HG02938 (cell line): ENCODE data around the gene TNNI2.
"Not testable (repeated sequence)": the region's sequence is repeated elsewhere in the genome, so short reads cannot be mapped to it uniquely, and the experiment has no call there.

Source experiments
- ATAC-seq: cut with Tn5 transposase; IDR thresholded peaks from one replicate; pipeline ENCODE4 v1.9.1; 2021; ENCODE audit warnings: mild to moderate bottlenecking, moderate library complexity; ENCODE audit not compliant: unreplicated experiment

TNNI2 gene

GRCh38 chr11:1883346-1884302 lies 44.8 kb downstream of the TNNI2 start:
- ATAC-seq = no peak

- no peak for ATAC-seq
These were observed 45.5 kb downstream of the TNNI2 start for GRCh38 chr11:1884303-1884700.

GRCh38 chr11:1886551-1886950 lies 47.8 kb downstream of the TNNI2 start:
- not testable (repeated sequence) for ATAC-seq

GRCh38 chr11:1887451-1888346 lies 48.9 kb downstream of the TNNI2 start:
- ATAC-seq = no peak

- ATAC-seq = no peak
These were observed 49.6 kb downstream of the TNNI2 start for GRCh38 chr11:1888347-1888753.

- ATAC-seq = no peak
These were observed 50.0 kb downstream of the TNNI2 start for GRCh38 chr11:1888811-1889210.

GRCh38 chr11:1889224-1889930 lies 50.6 kb downstream of the TNNI2 start:
- ATAC-seq = no peak

- no peak for ATAC-seq
These were observed 51.4 kb downstream of the TNNI2 start for GRCh38 chr11:1889941-1890855.
